Upper lobe of right lung (tissue), 1 donor: ENCODE data around the gene PPME1. TPM values are rescaled to one million over a fixed set of nuclear protein-coding genes. Genes with fewer than 3 reads are reported as not detected.
A peak's percentile ranks its signal among the peaks of the same experiment; 100 is the strongest.

Experiments used
- ATAC-seq: fragments of 200-7000 bp; cut with Tn5 transposase; one replicate; pipeline ENCODE4 v1.9.1; 2020; ENCODE audit warnings: mild to moderate bottlenecking, moderate library complexity
- DNase-seq: peaks from one replicate; pipeline ENCODE4 v3.0.0-alpha.2; 2020
- H3K27ac ChIP-seq: fragments of 200-600 bp; one replicate; pipeline ENCODE4 v1.8.0; 2022
- H3K27me3 ChIP-seq: fragments of 200-600 bp; one replicate; pipeline ENCODE4 v1.8.0; 2022; ENCODE audit warnings: mild to moderate bottlenecking
- H3K36me3 ChIP-seq: fragments of 200-600 bp; one replicate; pipeline ENCODE4 v1.8.0; 2022
- H3K4me1 ChIP-seq: fragments of 200-600 bp; one replicate; pipeline ENCODE4 v1.8.0; 2022
- H3K4me3 ChIP-seq: fragments of 200-600 bp; one replicate; pipeline ENCODE4 v1.8.0; 2022; ENCODE audit warnings: mild to moderate bottlenecking
- H3K9me3 ChIP-seq: fragments of 200-600 bp; one replicate; pipeline ENCODE4 v1.8.0; 2022
- intact Hi-C: fragments of 100-400 bp; cut with DNase I; formaldehyde crosslinking; loops from one replicate; pipeline ENCODE4 v1.11.0; 2022
- total RNA-seq: library from RNA; stranded (reverse); fragmentation: NEBNext Ultra II Directional; extraction: Animal tissue kit (Norgen Biotek cat#: 25700); gene quantifications from one replicate; pipeline ENCODE4 v1.2.1, GENCODE V29; 2021
- TF ChIP-seq, protein P1 (sequence below): fragments of 200-600 bp; IDR thresholded peaks from one replicate; pipeline ENCODE4 v1.8.0; 2022; ENCODE audit warnings: antibody characterized with exemption
- donor health status: DM: no; HTN: yes; CAD: no; lungs with severe emphysema.

Gene PPME1
- total RNA-seq, 1 donor from 2014 or later, result 32.0 TPM

DNA sequence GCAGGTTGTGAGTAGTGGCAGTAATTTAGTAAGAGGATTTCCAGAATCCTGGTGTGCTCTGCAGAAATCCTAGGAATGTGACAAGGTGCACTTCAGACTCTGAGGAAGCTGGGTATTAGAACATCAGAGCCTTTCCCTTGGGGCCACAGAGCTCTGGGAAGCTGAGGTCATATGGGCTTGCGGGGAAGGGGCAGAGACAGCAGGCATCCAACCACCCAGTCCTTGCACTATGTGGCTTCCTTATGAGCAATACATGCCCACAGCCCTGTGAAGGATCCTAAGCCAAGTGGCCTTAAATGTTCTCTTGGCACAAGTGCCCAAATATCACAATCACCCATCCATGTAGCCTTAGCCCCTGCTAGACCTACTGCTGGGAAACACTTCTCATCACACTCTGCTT, 94.2 kb downstream of the PPME1 start:
- H3K9me3 ChIP-seq, result no peaks in the 10 kb centered on the region
- ATAC-seq (peak; percentile 49), DNase-seq (no peak)
- peaks cover 5% of the 10 kb centered on the region for H3K4me1 ChIP-seq
- no peaks in the 10 kb centered on the region for H3K27me3 ChIP-seq
- TF ChIP-seq, protein P1, sequence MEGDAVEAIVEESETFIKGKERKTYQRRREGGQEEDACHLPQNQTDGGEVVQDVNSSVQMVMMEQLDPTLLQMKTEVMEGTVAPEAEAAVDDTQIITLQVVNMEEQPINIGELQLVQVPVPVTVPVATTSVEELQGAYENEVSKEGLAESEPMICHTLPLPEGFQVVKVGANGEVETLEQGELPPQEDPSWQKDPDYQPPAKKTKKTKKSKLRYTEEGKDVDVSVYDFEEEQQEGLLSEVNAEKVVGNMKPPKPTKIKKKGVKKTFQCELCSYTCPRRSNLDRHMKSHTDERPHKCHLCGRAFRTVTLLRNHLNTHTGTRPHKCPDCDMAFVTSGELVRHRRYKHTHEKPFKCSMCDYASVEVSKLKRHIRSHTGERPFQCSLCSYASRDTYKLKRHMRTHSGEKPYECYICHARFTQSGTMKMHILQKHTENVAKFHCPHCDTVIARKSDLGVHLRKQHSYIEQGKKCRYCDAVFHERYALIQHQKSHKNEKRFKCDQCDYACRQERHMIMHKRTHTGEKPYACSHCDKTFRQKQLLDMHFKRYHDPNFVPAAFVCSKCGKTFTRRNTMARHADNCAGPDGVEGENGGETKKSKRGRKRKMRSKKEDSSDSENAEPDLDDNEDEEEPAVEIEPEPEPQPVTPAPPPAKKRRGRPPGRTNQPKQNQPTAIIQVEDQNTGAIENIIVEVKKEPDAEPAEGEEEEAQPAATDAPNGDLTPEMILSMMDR, result no peak
- H3K36me3 ChIP-seq, result no peaks in the 10 kb centered on the region
- intact Hi-C loops, result loop anchor here (10.0 kb wide), 1 partner anchor 180 kb away; no protein-coding TSS in a partner anchor
- H3K27ac ChIP-seq, result no peak overlapping the region
- H3K4me3 ChIP-seq, result no peak overlapping the region

DNA sequence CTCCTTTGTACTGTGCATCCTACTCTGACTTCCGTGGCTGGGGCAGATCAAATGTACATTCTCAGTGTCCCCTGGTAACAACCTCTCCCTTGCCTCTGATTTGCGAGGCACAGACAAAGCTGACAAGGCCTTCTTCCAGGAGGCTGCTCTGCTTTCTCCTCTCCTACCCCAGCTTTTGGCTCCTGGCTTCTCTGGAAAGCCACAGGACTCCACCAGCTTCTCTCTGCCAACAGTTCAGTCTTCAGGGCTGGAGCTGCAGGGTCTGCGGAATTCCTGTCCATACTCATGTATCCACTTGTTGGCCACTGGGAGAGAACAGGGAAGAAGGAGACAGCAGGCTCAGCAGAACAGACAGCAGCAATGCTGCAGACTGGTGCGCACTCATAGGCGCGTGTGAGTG, 95.9 kb downstream of the PPME1 start:
- H3K4me1 ChIP-seq, result peaks cover 5% of the 10 kb centered on the region
- H3K27ac ChIP-seq, result no peak overlapping the region
- H3K9me3 ChIP-seq, result no peaks in the 10 kb centered on the region
- TF ChIP-seq, protein P1, result no peak
- no peaks in the 10 kb centered on the region for H3K36me3 ChIP-seq
- intact Hi-C loops, result loop anchor here (10.0 kb wide), 1 partner anchor 178 kb away; no protein-coding TSS in a partner anchor
- ATAC-seq (no peak), DNase-seq (no peak)
- no peaks in the 10 kb centered on the region for H3K27me3 ChIP-seq
- H3K4me3 ChIP-seq, result no peak overlapping the region

DNA sequence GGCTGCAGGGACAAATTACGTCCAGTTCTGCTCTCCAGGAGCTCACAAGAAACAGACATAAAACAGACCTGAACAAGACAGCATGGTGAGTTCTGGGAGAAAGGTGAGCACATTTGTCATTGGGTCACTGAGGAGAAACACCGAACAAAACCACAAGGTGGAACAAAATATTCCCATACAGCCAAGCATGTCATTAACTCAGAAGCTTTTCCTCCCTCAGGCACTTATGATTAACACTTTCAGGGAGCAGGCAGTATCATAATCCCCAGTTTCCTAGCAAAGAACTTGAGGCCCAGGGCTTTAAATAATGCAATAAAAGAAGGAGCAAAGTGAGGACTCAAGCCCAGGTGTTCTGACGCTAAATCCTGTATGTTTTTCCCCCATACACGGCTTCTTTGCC, 97.4 kb downstream of the PPME1 start:
- Histone ChIP-seq H3K9me3 (no peaks in the 10 kb centered on the region), H3K27ac (no peak overlapping the region), H3K27me3 (no peaks in the 10 kb centered on the region)

DNA sequence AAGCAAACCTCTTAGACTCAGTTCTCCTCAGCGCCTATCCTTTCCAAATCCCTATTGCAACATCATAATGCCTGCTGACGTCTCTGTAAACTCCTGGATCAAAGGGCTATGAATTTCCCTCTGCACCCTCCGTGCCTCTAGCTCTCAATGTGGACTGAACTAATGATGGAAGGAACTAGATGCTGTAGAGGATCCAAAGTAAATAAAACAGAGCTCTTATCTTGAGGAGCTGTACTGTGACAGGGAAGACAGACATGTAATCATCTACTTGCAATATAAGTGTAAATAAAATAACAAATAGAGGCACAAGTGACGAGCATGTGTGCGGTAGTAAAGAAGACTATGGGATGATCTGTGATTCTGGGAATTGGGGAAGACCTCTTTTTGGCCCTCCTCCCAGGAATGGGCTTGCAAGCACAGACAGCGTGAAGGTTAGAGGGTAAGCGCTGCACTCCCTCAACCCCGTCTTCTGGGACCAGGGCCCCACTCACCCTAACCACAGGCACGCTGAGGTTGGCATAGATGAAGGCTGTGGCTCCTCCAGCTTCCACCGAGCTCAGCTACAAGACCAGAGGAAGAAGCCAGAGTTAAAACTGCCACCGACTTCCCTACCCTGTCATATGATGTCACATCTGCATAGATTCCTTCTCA, 98.2 kb downstream of the PPME1 start:
- DNase-seq (no peak), ATAC-seq (peak; percentile 41)
- intact Hi-C loops, result loop anchor here (10.0 kb wide), 1 partner anchor 176 kb away; no protein-coding TSS in a partner anchor
- TF ChIP-seq, protein P1, result no peak
- Histone ChIP-seq H3K9me3 (no peaks in the 10 kb centered on the region), H3K4me1 (peaks cover 5% of the 10 kb centered on the region), H3K27me3 (no peaks in the 10 kb centered on the region), H3K36me3 (no peaks in the 10 kb centered on the region), H3K4me3 (no peak overlapping the region), H3K27ac (no peak overlapping the region)

More for the DNA sequence above, 97.4 kb downstream of the PPME1 start:
- TF ChIP-seq, protein P1, result no peak
- Histone ChIP-seq H3K4me3 (no peak overlapping the region), H3K4me1 (peaks cover 5% of the 10 kb centered on the region), H3K36me3 (no peaks in the 10 kb centered on the region)
- ATAC-seq (no peak), DNase-seq (no peak)
- intact Hi-C loops, result loop anchor here (10.0 kb wide), 1 partner anchor 176 kb away; no protein-coding TSS in a partner anchor

DNA sequence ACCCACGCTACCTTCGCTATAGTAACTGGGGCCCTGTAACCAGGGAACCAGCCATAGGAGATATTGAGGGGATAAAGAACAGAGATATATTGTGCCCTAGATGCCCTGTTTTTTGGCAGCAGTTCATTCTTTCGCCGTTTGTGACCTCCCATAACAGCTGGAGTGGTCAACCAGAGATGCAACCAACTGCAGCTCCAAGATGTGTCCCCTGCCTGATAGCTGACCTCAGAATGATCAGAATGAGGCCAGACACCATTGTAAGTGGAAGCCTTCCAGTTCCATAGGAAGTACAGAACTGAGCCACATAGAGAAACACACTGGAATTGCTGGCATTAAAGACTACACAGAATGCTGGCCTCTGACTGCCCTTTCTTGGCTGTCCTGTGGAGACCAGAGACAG, 101.2 kb downstream of the PPME1 start:
- H3K27me3 ChIP-seq, result no peaks in the 10 kb centered on the region
- ATAC-seq (no peak), DNase-seq (no peak)
- no peak overlapping the region for H3K27ac ChIP-seq
- H3K4me1 ChIP-seq, result peaks cover 5% of the 10 kb centered on the region
- no peaks in the 10 kb centered on the region for H3K9me3 ChIP-seq
- no peaks in the 10 kb centered on the region for H3K36me3 ChIP-seq
- TF ChIP-seq, protein P1, result no peak
- intact Hi-C loops, result no loop called here
- H3K4me3 ChIP-seq, result no peak overlapping the region
